K562 (cell line): ENCODE results near the gene MYO7A. TPM values are rescaled to one million over a fixed set of nuclear protein-coding genes. Genes with fewer than 3 reads are reported as not detected.

Experiments used
- CBX1 ChIP-seq: sonication (generic); IDR thresholded peaks from 2 replicates; pipeline ENCODE4 v1.6.1; 2016; ENCODE audit warnings: antibody characterized with exemption, low read depth, mild to moderate bottlenecking
- CREB5 ChIP-seq: fragments of 250-450 bp; sonication (Bioruptor Pico); IDR thresholded peaks from 2 replicates; pipeline ENCODE4 v1.5.0; 2020; ENCODE audit warnings: mild to moderate bottlenecking
- ELF2 ChIP-seq: fragments of 250-450 bp; sonication (Bioruptor Pico); IDR thresholded peaks from 2 replicates; pipeline ENCODE4 v1.5.0; 2021; ENCODE audit warnings: mild to moderate bottlenecking
- ESRRB ChIP-seq: fragments of 250-450 bp; sonication (Bioruptor Pico); IDR thresholded peaks from 2 replicates; pipeline ENCODE4 v1.5.0; 2020; ENCODE audit warnings: mild to moderate bottlenecking, moderate library complexity, borderline replicate concordance
- ETV5 ChIP-seq: sonication (generic); formaldehyde crosslinking; IDR thresholded peaks from 2 replicates; pipeline ENCODE4 v1.4.0; 2020; ENCODE audit warnings: low read depth, mild to moderate bottlenecking, missing genetic modification reagents
- GTF2B ChIP-seq: IDR thresholded peaks from 2 replicates; pipeline ENCODE4 v1.6.1; 2011; ENCODE audit not compliant: insufficient read length; ENCODE audit errors: extremely low read depth
- HMBOX1 ChIP-seq: sonication (generic); IDR thresholded peaks from 2 replicates; pipeline ENCODE4 v1.6.1; 2016
- ID3 ChIP-seq, 2 experiments: fragments of 250-450 bp in 1 of 2; fragments of 450-650 bp in 1 of 2; sonication (Bioruptor Pico) in 1 of 2; IDR thresholded peaks; 2 replicates each; pipeline versions ENCODE4 v1.6.1 to v1.8.0; 2016 to 2021; ENCODE audit warnings: mild to moderate bottlenecking in 2 of 2, moderate library complexity in 2 of 2, missing compliant biosample characterization in 1 of 2, missing genetic modification characterization in 1 of 2
- KLF16 ChIP-seq: IDR thresholded peaks from 2 replicates; pipeline ENCODE4 v1.6.1; 2016; ENCODE audit warnings: antibody characterized with exemption
- MAZ ChIP-seq, 2 experiments: fragments of 450-650 bp in 1 of 2; sonication (generic) in 1 of 2; formaldehyde crosslinking; IDR thresholded peaks in 1 of 2; conservative IDR thresholded peaks in 1 of 2; 2 replicates each; pipeline versions ENCODE4 v1.4.0 to v1.5.0; 2020; ENCODE audit warnings: mild to moderate bottlenecking in 1 of 2, missing genetic modification reagents in 1 of 2
- MCM7 ChIP-seq, 2 experiments: fragments of 450-650 bp; IDR thresholded peaks; 2 replicates each; pipeline ENCODE4 v1.6.1; 2016 to 2018
- NBN ChIP-seq: fragments of 450-650 bp; IDR thresholded peaks from 2 replicates; pipeline ENCODE4 v1.6.1; 2016; ENCODE audit warnings: low read depth, mild to moderate bottlenecking
- NR1H2 ChIP-seq: sonication (generic); formaldehyde crosslinking; IDR thresholded peaks from 2 replicates; pipeline ENCODE4 v1.4.0; 2020; ENCODE audit warnings: mild to moderate bottlenecking, missing genetic modification reagents
- NR2C2 ChIP-seq, 2 experiments: fragments of 200-800 bp in 1 of 2; sonication (Bioruptor generic) in 1 of 2; sonication (generic) in 1 of 2; formaldehyde crosslinking in 1 of 2; IDR thresholded peaks; 2 replicates each; pipeline versions ENCODE4 v1.6.1 to v1.8.0; 2016 to 2022; ENCODE audit warnings: mild to moderate bottlenecking in 1 of 2, missing compliant biosample characterization in 1 of 2, missing genetic modification characterization in 1 of 2, missing genetic modification reagents in 1 of 2
- RNF2 ChIP-seq: sonication (generic); IDR thresholded peaks from 2 replicates; pipeline ENCODE4 v1.6.1; 2016
- RNF219 ChIP-seq: fragments of 250-450 bp; sonication (Bioruptor Pico); IDR thresholded peaks from 2 replicates; pipeline ENCODE4 v1.5.0; 2022; ENCODE audit warnings: mild to moderate bottlenecking
- SOX6 ChIP-seq: fragments of 450-650 bp; IDR thresholded peaks from 2 replicates; pipeline ENCODE4 v1.6.1; 2014; ENCODE audit warnings: mild to moderate bottlenecking
- TSC22D4 ChIP-seq: fragments of 450-650 bp; IDR thresholded peaks from 2 replicates; pipeline ENCODE4 v1.6.1; 2016; ENCODE audit warnings: missing genetic modification characterization, missing biosample characterization, control low read depth
- ZNF551 ChIP-seq: fragments of 250-450 bp; sonication (Bioruptor Pico); IDR thresholded peaks from 2 replicates; pipeline ENCODE4 v1.5.0; 2021; ENCODE audit warnings: mild to moderate bottlenecking, moderate library complexity
- ZNF655 ChIP-seq: fragments of 250-450 bp; sonication (Bioruptor Pico); IDR thresholded peaks from 2 replicates; pipeline ENCODE4 v1.5.0; 2021
- ZNF766 ChIP-seq: fragments of 200-800 bp; sonication (Bioruptor generic); conservative IDR thresholded peaks from 2 replicates; pipeline ENCODE4 v1.6.1; 2016; ENCODE audit warnings: missing genetic modification characterization, missing compliant biosample characterization
- polyA plus RNA-seq, 8 experiments: library from polyadenylated mRNA; depleted of rRNA in 4 of 8; stranded (reverse) in 5 of 8; unstranded in 3 of 8; fragments of >200 nt; fragmentation: Nextera tagmentation in 2 of 8; fragmentation: Illumina TruSeq in 1 of 8; extraction: Ambion mirVana in 2 of 8; extraction: Trizol in 1 of 8; gene quantifications; 2 replicates each; pipeline versions ENCODE4 v1.2.1 to v1.2.3, GENCODE V29; 2011 to 2014; ENCODE audit warnings: inconsistent platforms in 1 of 8, missing spikeins in 1 of 8
- total RNA-seq, 7 experiments: library from RNA; depleted of rRNA in 6 of 7; stranded (reverse); fragments of >200 nt in 6 of 7; fragmentation: Illumina TruSeq in 2 of 7; extraction: Trizol in 2 of 7; gene quantifications; 2 replicates each; pipeline versions ENCODE4 v1.2.1 to v1.2.3, GENCODE V29; 2011 to 2021; ENCODE audit warnings: low replicate concordance in 1 of 7

The MYO7A gene
- total and polyA plus RNA-seq, 9 of the 15 experiments (the other 6 are each of a cell fraction or from before 2014, with no cell fraction given) = 0.01 to 0.11 (median 0.07) TPM; not detected in 1

- TF ChIP-seq ETV5 (CRISPR knock-in tag) (peak; percentile 61), SOX6 (no peak), CBX1 (peak; percentile 40; the same call in 1 of the 2 replicates), TSC22D4 (tag) (no peak), ZNF766 (CRISPR knock-in tag) (no peak), NR1H2 (0 out of 2 replicates have a peak, but pooled peaks have one; percentile 76), MCM7 (IDR thresholded peaks at IDR 0.05) (no peak), NBN (peak; percentile 41; the same call in 1 of the 2 replicates), ZNF551 (CRISPR knock-in tag) (no peak), ESRRB (CRISPR knock-in tag) (no peak), HMBOX1 (no peak), CREB5 (CRISPR knock-in tag) (no peak), NR2C2 (CRISPR knock-in tag; IDR thresholded peaks at IDR 0.05) (0 out of 2 replicates have a peak, but pooled peaks have one; percentile 50), NR2C2 (tag; IDR thresholded peaks at IDR 0.05) (no peak), RNF219 (no peak), MAZ (CRISPR knock-in tag; conservative IDR thresholded peaks at IDR 0.05 in 1 of 2, IDR thresholded peaks at IDR 0.05 in 1 of 2) (peak; percentile 77 to 95), ELF2 (CRISPR knock-in tag) (no peak), GTF2B (no peak), KLF16 (peak; percentile 35; the same call in 1 of the 2 replicates), RNF2 (0 out of 2 replicates have a peak, but pooled peaks have one; percentile 23), ID3 (CRISPR knock-in tag; IDR thresholded peaks at IDR 0.05) (no peak), ID3 (tag; IDR thresholded peaks at IDR 0.05) (0 out of 2 replicates have a peak, but pooled peaks have one; percentile 33), ZNF655 (CRISPR knock-in tag) (no peak)
Measured at GRCh38 chr11:77191823-77192495, 63.9 kb downstream of the MYO7A start (continued).
